CD4-positive, alpha-beta T cell treated with Interleukin-4 for 1 hour (primary cell): Measurements from ENCODE around the gene SLC17A8.

Experiments
- DNase-seq, 2 donors: peaks; one replicate each; pipeline ENCODE4 v3.0.0-alpha.2; 2020 to 2022

Gene SLC17A8

DNA sequence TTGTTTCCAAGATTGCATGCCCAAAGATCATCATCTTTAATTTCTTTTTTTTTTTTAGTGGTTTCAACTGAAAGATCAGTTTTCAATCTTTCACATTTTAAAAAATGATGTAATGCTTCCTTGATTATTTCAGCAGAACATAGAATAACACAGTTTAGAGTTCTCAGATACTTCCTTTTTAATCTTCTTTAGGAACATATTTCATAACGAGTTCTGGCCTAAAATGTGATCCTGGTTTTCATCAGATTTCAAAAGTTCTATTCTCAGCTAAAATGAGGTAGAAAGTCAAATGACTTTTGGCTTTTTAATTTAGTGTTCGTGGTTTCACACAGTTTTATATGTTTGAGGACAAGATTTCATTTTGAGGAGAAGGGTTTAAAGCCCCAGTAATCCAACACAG is 76.8 kb downstream of the SLC17A8 start:
- DNase-seq = no peak

GRCh38 chr12:100434177-100434576 is 77.3 kb downstream of the SLC17A8 start:
- no peak for DNase-seq

DNA sequence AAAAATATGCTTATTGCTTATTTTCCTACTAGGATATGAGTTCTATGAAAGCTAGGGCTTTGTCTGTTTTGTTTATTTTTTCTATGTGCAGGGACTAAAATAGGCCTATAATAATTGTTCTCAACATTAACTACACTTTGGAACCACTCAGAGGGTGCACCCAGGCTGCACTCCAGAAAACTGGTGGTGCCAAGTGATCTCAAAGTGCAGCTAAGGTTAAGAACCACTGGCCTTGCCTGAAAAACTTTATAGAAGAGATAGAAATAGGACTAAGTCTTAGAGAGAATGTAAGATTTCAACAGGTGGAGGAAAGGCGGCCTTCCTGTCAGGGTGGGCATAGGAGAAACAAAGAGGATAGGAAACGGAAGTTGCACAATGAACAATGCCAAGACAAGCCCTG is 79.1 kb downstream of the SLC17A8 start:
- no peak for DNase-seq

- no peak for DNase-seq
These were observed 80.4 kb downstream of the SLC17A8 start for GRCh38 chr12:100437038-100437841.

GRCh38 chr12:100439797-100440196 is 82.9 kb downstream of the SLC17A8 start:
- DNase-seq = no peak

GRCh38 chr12:100442403-100442802 is 85.5 kb downstream of the SLC17A8 start:
- DNase-seq = no peak

- no peak for DNase-seq
These were observed 86.6 kb downstream of the SLC17A8 start for GRCh38 chr12:100443434-100443833.

DNA sequence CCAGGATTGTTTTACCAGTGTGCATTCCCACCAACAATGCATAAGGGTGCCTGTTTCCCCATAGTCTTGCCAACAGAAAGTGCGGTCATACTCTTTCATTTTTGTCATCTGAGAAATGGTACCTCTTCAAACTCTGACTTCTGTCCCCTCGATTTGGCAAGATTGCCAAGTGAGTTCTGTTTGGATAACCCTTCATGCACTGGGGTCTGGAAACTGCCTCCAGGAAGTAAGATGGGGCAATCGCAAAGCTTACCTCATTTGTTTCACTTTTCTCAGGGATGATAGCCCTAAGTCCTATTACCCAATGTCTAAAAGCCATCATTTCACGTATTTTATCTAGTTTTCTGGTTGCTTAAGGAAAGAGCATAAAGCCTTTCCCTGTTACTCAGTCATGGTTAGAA is 88.2 kb downstream of the SLC17A8 start:
- DNase-seq = no peak

DNA sequence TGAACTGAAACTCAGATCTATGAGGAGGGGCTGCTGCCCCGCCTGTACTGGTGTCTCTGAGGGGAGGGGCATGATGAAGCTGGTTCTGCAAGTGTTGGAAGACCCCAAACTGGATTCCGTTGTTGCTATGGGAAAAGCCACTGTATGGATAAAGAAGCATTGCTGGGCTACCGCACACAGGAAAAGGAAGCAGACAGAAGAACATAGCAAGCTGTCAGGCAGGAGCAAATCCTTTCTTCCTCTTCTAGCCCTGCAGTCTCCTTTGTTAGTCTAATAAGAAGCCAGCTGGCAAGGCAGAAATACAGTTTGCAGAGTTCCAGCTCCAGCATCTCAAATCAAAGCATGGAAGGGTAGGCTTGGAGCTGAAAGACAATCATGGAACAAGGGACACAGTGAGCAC is 90.5 kb downstream of the SLC17A8 start:
- DNase-seq = no peak

GRCh38 chr12:100448656-100449055 is 91.8 kb downstream of the SLC17A8 start:
- DNase-seq = no peak

DNA sequence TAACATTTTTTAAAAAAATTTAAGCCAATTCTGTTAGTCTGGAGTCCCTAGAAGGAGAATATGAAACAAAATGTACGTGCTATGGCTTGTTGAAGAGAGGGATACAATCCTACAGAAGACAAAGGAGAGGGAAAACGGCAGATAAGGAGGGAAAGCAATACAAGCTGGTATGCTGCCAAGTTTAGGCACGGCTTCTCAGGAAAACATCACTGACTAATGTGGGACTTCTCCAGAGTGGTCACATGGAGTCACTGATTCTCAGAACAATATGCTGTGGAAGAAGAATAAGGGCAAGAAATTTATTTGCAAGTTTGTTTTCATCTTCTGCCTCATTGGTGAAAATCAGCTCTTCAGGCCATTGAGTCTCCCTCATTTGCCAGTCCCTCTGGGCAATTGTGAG is 93.9 kb downstream of the SLC17A8 start:
- no peak for DNase-seq

DNA sequence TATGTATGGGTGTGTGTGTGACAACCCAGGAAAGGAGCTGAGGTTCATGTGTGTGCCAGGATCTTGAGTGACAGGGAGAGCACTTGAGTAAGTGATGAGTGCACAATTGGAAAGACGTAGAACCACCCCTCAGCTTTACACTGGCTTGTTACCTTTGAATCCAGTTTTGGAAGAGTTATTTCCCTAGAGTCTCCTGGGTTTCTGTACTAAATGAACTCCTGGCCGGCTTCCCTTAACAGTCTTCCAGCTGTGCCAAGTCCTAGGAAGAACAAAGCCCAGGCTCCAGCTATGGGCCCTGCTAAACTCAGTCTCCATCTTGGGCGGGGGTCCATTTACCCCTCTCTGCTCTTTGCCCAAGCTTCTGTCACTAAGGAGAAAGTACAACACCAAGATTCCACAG is 97.1 kb downstream of the SLC17A8 start:
- no peak for DNase-seq

DNA sequence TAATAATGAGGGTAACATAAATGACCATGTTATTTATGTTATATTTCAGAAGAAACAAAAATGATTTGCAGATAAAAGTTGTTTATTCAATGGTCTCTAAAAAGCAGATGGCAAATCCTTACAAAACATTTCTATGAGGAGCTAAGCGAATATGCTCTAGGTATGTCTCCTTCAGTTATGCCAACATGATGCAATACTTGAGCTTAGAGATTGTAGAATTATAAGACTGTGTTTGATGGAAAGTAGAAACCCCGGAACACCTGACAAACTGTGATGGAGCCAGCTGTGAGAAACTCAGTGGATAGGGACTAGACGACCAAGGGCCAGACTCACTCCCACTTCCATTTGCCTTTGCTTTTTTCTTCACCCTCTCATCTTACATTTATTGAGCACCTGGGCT is 99.0 kb downstream of the SLC17A8 start:
- no peak for DNase-seq

DNA sequence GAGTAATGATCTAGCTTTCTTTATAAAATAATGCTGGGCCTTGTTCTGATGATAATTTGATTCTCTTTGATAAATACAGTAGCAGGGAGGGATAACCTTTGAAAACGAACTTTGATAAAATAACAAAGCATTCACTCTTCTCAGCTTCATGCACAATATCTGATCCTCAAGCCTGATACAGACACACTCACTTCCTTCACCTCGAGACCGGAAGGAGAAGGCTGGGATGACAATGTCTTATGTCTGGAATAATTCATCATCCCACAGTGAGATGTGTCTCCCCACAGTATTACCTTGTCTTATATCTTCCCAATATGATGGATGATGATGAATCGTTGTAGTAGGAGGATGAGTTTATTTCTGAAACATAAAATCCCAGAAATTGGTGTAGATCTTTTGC is 101.3 kb downstream of the SLC17A8 start:
- DNase-seq = no peak

DNA sequence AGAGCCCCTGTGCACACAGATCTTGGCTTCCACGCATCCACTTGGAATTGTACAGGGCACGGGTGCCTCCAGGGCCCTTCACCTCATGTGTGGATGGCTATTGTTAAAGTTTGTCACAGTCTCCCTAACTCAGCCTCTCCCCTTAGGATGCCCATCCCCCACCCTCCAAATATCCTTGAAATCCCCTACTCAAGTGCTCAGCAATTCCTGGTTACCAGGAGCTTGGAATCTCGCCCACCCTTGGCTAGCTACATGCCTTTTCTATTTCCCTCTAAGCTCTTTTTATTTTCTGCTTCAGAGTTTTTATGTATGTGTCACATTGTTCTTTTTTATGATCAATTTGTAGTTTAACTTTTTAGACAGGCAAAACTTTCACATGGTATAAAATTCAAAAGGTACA is 103.8 kb downstream of the SLC17A8 start:
- no peak for DNase-seq

DNA sequence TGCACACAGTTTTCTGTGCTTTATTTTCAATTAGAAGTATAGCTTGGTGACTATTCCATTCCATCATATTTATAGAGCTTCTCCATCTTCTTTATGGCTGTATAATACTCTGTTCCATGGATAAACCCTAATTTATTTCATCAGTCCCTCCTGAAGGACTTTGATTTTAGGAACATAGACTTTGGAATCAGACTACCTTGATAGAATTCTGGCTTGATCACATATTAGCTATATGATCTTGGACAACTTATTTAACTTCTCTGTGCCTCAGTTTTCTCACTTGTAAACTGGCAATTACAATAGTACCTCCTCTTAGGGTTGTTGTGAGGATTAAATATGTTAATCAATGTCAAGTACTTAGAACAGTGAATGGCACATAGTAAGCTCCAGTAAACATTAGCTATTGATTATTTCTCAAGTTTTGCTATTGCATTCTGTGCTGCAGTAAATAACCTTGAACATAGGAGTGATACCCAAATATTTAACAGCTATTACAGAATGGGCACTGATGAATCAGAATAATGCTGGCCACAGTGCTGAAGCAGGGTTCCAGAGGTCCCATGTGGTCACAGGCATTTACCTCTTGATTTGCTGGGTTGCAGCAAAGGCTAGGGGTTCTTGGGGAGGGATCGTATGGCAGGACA is 104.6 kb downstream of the SLC17A8 start:
- DNase-seq = no peak

GRCh38 chr12:100463661-100464060 is 106.8 kb downstream of the SLC17A8 start:
- DNase-seq = no peak

DNA sequence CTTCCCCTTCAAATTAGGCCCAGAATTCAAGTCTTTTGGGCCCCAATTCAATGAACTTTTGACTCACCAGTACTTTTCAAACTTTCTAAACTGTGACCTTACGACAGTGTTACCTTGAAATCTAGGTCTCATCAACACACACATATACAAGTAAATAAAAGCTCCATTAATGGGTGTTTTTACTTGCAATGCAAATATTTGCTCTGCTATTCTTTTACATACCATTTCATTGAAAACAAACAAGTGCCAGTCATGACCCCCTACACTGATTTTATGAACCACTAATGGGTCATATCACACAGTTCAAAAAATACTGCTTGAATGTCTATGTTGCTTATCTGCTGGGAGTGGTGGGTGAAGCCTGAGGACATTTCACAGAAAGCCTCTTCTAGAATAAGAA is 107.7 kb downstream of the SLC17A8 start:
- no peak for DNase-seq

- DNase-seq = no peak
These were observed 111.3 kb downstream of the SLC17A8 start for GRCh38 chr12:100468126-100468525.
